ENCODE results near the gene LY9. TPM values are rescaled to one million over a fixed set of nuclear protein-coding genes. Genes with fewer than 3 reads are reported as not detected.

The LY9 gene
- total and polyA plus RNA-seq, 2 experiments from 2014 or later = not detected

- Mint-ChIP-seq H3K4me1 (peaks cover 15% of the 10 kb centered on the region), H3K9me3 (no peaks in the 10 kb centered on the region), H3K4me3 (no peak overlapping the region), H3K36me3 (ENCODE audit: low read depth) (no peaks in the 10 kb centered on the region), H3K27me3 (ENCODE audit: insufficient read depth, low read depth, poor library complexity) (peaks cover 4% of the 10 kb centered on the region), H3K27ac (no peak overlapping the region)
- Histone ChIP-seq H3K4me2 (no peak overlapping the region), H3K79me2 (replicated peaks; ENCODE audit: insufficient read depth) (no peaks in the 10 kb centered on the region), H3K36me3 (ENCODE audit: insufficient read depth) (no peaks in the 10 kb centered on the region), H3K9me2 (ENCODE audit: insufficient read depth) (no peaks in the 10 kb centered on the region), H4K20me1 (replicated peaks; ENCODE audit: insufficient read depth) (no peaks in the 10 kb centered on the region), H3K27me3 (ENCODE audit: insufficient read depth) (no peaks in the 10 kb centered on the region), H3K27ac (ENCODE audit: low read depth) (no peak overlapping the region), H3K4me1 (ENCODE audit: insufficient read depth) (peaks cover 11% of the 10 kb centered on the region), H3K4me3 (no peak overlapping the region), H3F3A (replicated peaks; ENCODE audit: low read depth) (no peaks in the 10 kb centered on the region), H2AFZ (peak overlapping the region; percentile 94)
- DNase-seq (ENCODE audit: low spot score) (no peak), ATAC-seq (no peak)
- TF ChIP-seq ZNF331 (CRISPR knock-in tag; IDR thresholded peaks at IDR 0.05; ENCODE audit: low read depth) (no peak), ZNF114 (CRISPR knock-in tag; IDR thresholded peaks at IDR 0.05) (no peak), STAT1 (IDR thresholded peaks at IDR 0.05; ENCODE audit: unreplicated experiment) (no peak), JUNB (IDR thresholded peaks at IDR 0.05; ENCODE audit: unreplicated experiment) (no peak), ETS1 (IDR thresholded peaks at IDR 0.05) (no peak), NANOG (IDR thresholded peaks at IDR 0.05; ENCODE audit: borderline replicate concordance) (no peak)
Observed at GRCh38 chr1:160836561-160836960, 40.6 kb downstream of the LY9 start.

GRCh38 chr1:160836981-160837557 lies 41.1 kb downstream of the LY9 start:
- H3K36me3 Mint-ChIP-seq (ENCODE audit: low read depth) = no peaks in the 10 kb centered on the region
- Histone ChIP-seq H3K4me3 (no peak overlapping the region), H3K27me3 (ENCODE audit: insufficient read depth) (no peaks in the 10 kb centered on the region), H3K36me3 (ENCODE audit: insufficient read depth) (no peaks in the 10 kb centered on the region), H3K9me2 (ENCODE audit: insufficient read depth) (no peaks in the 10 kb centered on the region), H3F3A (replicated peaks; ENCODE audit: low read depth) (no peaks in the 10 kb centered on the region), H4K20me1 (replicated peaks; ENCODE audit: insufficient read depth) (no peaks in the 10 kb centered on the region), H3K79me2 (replicated peaks; ENCODE audit: insufficient read depth) (no peaks in the 10 kb centered on the region), H3K4me2 (no peak overlapping the region), H3K4me1 (ENCODE audit: insufficient read depth) (peaks cover 11% of the 10 kb centered on the region), H2AFZ (peak overlapping the region; percentile 94), H3K27ac (ENCODE audit: low read depth) (no peak overlapping the region)
- no peak overlapping the region for H3K27ac Mint-ChIP-seq
- peaks cover 3% of the 10 kb centered on the region for H3K27me3 Mint-ChIP-seq (ENCODE audit: insufficient read depth, low read depth, poor library complexity)
- TF ChIP-seq NANOG (IDR thresholded peaks at IDR 0.05; ENCODE audit: borderline replicate concordance) (no peak), ETS1 (IDR thresholded peaks at IDR 0.05) (no peak), CREB1 (CRISPR knock-in tag; IDR thresholded peaks at IDR 0.05; ENCODE audit: low read depth) (no peak), JUNB (IDR thresholded peaks at IDR 0.05; ENCODE audit: unreplicated experiment) (no peak)
- ATAC-seq (no peak), DNase-seq (ENCODE audit: low spot score) (no peak)
- H3K4me3 Mint-ChIP-seq = no peak overlapping the region
- H3K4me1 Mint-ChIP-seq = peaks cover 15% of the 10 kb centered on the region
- H3K9me3 Mint-ChIP-seq = no peaks in the 10 kb centered on the region

Data from GM23338 (cell line).